ENCODE measurements around the gene PHLDB3.

- TF ChIP-seq, protein P1, sequence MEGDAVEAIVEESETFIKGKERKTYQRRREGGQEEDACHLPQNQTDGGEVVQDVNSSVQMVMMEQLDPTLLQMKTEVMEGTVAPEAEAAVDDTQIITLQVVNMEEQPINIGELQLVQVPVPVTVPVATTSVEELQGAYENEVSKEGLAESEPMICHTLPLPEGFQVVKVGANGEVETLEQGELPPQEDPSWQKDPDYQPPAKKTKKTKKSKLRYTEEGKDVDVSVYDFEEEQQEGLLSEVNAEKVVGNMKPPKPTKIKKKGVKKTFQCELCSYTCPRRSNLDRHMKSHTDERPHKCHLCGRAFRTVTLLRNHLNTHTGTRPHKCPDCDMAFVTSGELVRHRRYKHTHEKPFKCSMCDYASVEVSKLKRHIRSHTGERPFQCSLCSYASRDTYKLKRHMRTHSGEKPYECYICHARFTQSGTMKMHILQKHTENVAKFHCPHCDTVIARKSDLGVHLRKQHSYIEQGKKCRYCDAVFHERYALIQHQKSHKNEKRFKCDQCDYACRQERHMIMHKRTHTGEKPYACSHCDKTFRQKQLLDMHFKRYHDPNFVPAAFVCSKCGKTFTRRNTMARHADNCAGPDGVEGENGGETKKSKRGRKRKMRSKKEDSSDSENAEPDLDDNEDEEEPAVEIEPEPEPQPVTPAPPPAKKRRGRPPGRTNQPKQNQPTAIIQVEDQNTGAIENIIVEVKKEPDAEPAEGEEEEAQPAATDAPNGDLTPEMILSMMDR (IDR thresholded peaks at IDR 0.05; ENCODE audit: insufficient read depth, low read length): no peak
- no peak for TF ChIP-seq SPI1 (IDR thresholded peaks at IDR 0.05; ENCODE audit: borderline replicate concordance, low read depth)
- no peak for TF ChIP-seq GABPA (IDR thresholded peaks at IDR 0.05; ENCODE audit: low read depth)
Measured at GRCh38 chr19:43447655-43448054, 56.9 kb downstream of the PHLDB3 start.

Data from HL-60 (cell line).